AG08395 (cell line): Measurements from ENCODE around the gene PPRC1.
A peak's percentile ranks its signal among the peaks of the same experiment; 100 is the strongest.
"Not testable (repeated sequence)": the region's sequence is repeated elsewhere in the genome, so short reads cannot be mapped to it uniquely, and the experiment has no call there.

Source experiments
- DNase-seq: peaks from one replicate; pipeline ENCODE4 v3.0.0; 2012; ENCODE audit warnings: mixed read lengths, low spot score

The PPRC1 gene

GRCh38 chr10:102150970-102151773 lies 18.3 kb downstream of the PPRC1 start:
- peak; percentile 40 for DNase-seq

DNA sequence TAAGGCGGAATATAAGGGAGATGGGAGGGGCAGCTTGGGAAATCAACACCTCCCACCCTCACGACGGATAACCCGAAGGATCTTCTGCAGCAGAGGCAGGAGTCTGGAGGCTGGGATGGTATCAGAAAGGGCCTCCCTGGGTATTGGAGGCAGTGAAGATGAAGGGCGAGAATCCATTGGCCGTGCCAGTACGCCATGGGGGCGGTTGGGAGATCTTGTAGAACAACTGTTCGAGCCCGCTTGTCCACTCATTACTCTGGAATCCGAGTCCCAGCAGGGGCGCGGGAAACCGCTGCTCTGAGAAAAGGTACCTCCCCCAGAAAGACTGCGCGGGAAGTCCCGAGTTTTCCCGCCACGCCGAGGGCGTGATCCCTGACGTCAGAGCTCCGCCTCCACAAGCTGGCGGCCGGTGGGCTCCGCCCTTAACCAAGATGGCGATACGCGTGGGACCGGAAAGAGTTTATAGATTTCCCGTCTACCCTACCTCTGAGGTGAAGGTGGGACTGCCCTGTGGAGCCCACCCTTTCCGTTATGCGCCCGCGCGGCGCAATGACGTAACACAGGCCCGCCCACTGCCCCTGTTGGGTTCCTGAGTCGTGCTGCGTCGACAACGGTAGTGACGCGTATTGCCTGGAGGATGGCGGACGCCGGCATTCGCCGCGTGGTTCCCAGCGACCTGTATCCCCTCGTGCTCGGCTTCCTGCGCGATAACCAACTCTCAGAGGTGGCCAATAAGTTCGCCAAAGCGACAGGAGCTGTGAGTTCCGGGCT lies 19.1 kb downstream of the PPRC1 start, which contains the start of gene NOLC1:
Gene NOLC1 (plus strand): TSS at position 616 of the 771 bp plus-strand sequence. CDS start 22 bp downstream, at position 638.
- DNase-seq, result peak; percentile 97

- DNase-seq, result peak; percentile 13
These were observed 19.7 kb downstream of the PPRC1 start for GRCh38 chr10:102152545-102152890.

DNA sequence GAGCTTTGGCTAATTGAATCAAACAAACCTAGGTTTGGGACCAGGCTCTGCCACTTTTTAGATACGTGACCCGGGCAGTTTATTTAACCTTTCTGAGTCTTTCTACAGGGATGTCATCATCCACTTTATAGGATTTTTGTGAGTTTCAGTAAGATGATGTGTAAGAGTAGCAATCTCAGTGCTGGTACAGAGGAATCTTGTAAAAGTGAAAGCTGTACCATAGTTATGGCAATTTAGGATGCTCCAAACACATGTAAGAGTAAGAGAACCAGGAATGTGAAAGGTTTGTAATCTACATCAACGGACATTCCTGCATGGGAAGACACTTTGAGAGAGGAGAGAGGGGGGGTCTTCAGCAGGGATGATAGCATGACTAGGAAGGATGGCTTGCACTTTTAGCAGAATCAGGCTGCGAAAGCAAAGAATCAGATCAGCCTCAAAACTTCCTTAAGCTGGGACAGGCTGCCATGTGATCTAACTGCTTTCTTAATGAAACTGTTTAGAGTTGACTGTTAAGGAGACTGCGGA lies 20.3 kb downstream of the PPRC1 start:
- no peak for DNase-seq

GRCh38 chr10:102154466-102155116 lies 21.8 kb downstream of the PPRC1 start:
- DNase-seq, result no peak

- no peak for DNase-seq
These were observed 24.4 kb downstream of the PPRC1 start for GRCh38 chr10:102157224-102157623.

DNA sequence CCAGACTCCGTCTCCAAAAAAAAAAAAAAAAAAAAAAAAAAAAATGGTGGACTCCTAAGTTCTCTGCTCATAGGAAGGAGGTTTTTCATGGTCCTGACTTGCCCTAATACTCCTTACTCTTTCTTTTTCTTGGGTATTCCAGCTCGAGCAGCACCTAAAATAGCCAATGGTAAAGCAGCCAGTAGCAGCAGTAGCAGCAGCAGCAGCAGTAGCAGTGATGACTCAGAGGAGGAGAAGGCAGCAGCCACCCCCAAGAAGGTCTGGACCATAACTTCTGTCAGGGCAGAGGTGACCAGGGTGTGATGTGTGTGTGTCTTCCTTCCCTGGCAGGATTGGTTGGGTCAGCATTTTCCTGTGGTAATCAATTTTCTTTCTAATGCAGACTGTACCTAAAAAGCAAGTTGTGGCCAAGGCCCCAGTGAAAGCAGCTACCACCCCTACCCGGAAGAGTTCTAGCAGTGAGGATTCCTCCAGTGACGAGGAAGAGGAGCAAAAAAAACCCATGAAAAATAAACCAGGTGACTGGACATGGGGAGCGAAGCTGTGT lies 26.3 kb downstream of the PPRC1 start:
- DNase-seq, result peak; percentile 30

DNA sequence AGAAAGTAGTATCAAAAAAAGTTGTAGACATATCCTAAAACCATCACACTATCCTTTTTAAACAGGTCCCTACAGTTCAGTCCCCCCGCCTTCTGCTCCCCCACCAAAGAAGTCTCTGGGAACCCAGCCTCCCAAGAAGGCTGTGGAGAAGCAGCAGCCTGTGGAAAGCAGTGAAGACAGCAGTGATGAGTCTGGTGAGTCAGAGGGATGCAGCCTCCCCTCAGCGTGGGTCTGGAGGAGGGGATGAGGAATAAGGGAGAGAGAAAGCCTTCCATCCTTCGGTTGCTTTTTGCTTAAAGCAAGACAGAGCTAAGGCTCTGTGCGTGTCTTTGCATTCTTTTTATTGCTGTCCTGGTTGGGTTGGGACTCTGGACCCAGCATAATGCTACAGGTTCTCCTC lies 27.0 kb downstream of the PPRC1 start:
- no peak for DNase-seq

GRCh38 chr10:102163342-102163989 lies 30.6 kb downstream of the PPRC1 start:
- DNase-seq, result no peak

DNA sequence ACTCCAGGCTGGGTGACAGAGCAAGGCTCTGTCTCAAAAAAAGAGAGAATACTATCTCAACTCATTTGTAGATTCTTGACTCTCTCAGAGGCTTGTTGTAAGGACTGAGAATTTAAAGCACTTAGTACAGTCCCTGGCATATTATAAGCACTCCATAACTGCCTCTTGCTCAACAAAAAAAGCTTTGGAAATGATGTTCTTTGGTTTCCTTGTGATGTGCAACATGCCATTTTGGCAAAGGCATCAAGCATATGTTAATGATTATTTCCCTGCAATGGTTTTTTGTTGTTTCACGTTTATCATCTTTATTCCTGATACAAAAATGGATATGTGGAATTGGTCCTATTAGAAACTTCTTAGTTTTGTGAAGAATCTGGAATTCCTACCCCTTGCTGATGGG lies 35.0 kb downstream of the PPRC1 start:
- DNase-seq, result peak; percentile 29

GRCh38 chr10:102170602-102171001 lies 37.8 kb downstream of the PPRC1 start:
- DNase-seq, result no peak

DNA sequence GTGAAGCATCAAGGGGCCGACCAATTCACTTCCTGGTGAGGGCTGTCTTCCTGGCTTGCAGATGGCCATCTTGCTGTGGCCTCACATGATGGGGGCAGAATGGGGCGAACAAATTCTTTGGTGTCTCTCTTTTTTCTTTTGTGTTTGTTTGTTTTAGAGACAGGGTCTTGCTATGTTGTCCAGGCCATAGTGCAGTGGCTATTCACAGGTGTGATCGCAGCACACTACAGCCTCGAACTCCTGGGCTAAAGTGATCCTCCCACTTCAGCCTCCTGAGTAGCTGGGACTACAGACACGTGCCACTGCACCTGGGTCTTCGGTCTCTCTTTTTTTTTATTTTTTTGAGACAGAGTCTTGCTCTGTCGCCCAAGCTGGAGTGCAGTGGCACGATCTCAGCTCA lies 39.4 kb downstream of the PPRC1 start:
- no peak for DNase-seq

GRCh38 chr10:102175415-102175814 lies 42.6 kb downstream of the PPRC1 start:
- DNase-seq, result peak; percentile 51

DNA sequence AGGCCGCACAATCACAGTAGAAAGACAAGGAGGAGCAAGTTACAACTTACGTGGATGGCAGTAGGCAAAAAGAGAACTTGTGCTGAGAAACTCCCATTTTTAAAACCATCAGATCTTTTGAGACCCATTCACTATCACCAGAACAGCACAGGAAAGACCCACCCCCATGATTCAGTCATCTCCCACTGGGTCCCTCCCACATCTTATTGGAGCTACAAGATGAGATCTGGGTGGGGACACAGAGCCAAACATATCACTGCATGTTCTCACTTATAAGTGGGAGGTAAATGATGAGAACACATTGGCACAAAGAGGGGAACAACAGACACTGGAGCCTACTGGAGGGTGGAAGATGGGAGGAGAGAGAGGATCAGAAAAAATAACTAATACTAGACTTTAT lies 51.8 kb downstream of the PPRC1 start:
- DNase-seq, result no peak

DNA sequence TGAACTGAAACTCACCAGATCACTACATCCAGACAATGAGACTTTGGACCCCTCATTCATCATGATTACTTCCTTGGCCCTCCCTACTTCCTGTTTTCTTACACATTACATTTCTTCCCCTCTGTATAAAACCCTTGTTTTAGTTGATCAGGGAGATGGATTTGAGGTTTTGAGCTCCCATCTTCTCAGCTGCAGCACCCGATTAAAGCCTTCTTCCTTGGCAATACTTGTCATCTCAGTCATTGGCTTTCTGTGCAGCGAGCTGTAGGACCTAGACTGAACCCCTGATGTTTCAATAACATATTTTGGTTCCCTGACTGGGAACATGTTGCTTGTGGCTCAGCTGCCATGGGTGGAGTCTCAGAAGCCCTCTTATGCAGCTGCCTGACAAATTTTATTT lies 52.4 kb downstream of the PPRC1 start:
- DNase-seq, result no peak

DNA sequence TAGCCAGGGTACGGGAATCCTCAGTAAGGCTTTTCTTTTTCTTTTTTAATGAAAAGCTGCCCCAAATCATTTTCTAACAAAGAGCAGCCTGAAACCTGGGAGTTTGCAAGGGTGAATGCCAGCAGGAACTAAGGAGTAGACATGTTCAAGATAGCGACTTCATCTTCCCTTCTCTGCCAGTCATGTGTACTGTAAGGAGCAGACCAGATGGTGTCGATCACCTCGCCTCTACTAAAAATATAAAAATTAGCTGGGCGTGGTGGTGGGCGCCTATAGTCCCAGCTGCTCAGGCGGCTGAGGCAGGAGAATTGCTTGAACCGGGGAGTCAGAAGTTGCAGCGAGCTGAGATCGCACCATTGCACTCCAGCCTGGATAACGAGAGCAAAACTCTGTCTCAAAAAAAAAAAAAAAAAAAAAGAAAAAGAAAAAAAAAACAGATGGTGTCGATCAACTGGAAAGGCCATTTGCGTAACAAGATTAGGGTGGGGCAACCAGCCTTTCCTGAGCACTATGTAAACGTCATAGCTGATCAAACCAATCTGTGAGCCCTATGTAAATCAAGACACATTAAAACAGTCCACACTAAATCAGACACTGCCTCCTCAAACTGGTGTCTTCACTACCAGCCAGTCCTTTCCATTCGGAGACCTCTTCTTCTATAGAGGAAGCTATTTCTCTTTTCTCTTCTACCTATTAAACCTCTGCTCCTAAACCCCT lies 53.1 kb downstream of the PPRC1 start:
- peak; percentile 28 for DNase-seq

- no peak for DNase-seq
These were observed 55.6 kb downstream of the PPRC1 start for GRCh38 chr10:102188298-102188940.

- DNase-seq, result not testable (repeated sequence)
These were observed 56.4 kb downstream of the PPRC1 start for GRCh38 chr10:102188941-102189898.

- DNase-seq, result no peak
These were observed 59.1 kb downstream of the PPRC1 start for GRCh38 chr10:102191956-102192355.
